GM21447 (cell line): ENCODE results near the gene HDAC4.

ENCODE experiments used
- ATAC-seq: cut with Tn5 transposase; IDR thresholded peaks from one replicate; pipeline ENCODE4 v1.9.1; 2021; ENCODE audit not compliant: unreplicated experiment

HDAC4 gene

GRCh38 chr2:239102266-239102665 is 298.6 kb downstream of the HDAC4 start:
- no peak for ATAC-seq

- no peak for ATAC-seq
Observed at GRCh38 chr2:239101807-239102206, 299.0 kb downstream of the HDAC4 start.

GRCh38 chr2:239101071-239101470 is 299.7 kb downstream of the HDAC4 start:
- ATAC-seq = no peak

GRCh38 chr2:239099474-239099873 is 301.3 kb downstream of the HDAC4 start:
- ATAC-seq = no peak

GRCh38 chr2:239098288-239098970 is 302.4 kb downstream of the HDAC4 start:
- ATAC-seq = no peak

- no peak for ATAC-seq
Observed at GRCh38 chr2:239097428-239097696, 303.5 kb downstream of the HDAC4 start.

- ATAC-seq = no peak
Observed at GRCh38 chr2:239096676-239097427, 304.0 kb downstream of the HDAC4 start.

- ATAC-seq = no peak
Observed at GRCh38 chr2:239095460-239096081, 305.2 kb downstream of the HDAC4 start.

- no peak for ATAC-seq
Observed at GRCh38 chr2:239094867-239095266, 306.0 kb downstream of the HDAC4 start.

GRCh38 chr2:239093952-239094351 is 306.9 kb downstream of the HDAC4 start:
- ATAC-seq = no peak

- ATAC-seq = no peak
Observed at GRCh38 chr2:239093542-239093941, 307.3 kb downstream of the HDAC4 start.

GRCh38 chr2:239092571-239093294 is 308.1 kb downstream of the HDAC4 start:
- ATAC-seq = no peak

- no peak for ATAC-seq
Observed at GRCh38 chr2:239089884-239090283, 310.9 kb downstream of the HDAC4 start.

- no peak for ATAC-seq
Observed at GRCh38 chr2:239087046-239087710, 313.6 kb downstream of the HDAC4 start.

- no peak for ATAC-seq
Observed at GRCh38 chr2:239086325-239087020, 314.3 kb downstream of the HDAC4 start.

- ATAC-seq = no peak
Observed at GRCh38 chr2:239085201-239085992, 315.4 kb downstream of the HDAC4 start.

GRCh38 chr2:239084007-239084406 is 316.8 kb downstream of the HDAC4 start:
- no peak for ATAC-seq

- no peak for ATAC-seq
Observed at GRCh38 chr2:239082425-239082824, 318.4 kb downstream of the HDAC4 start.

- no peak for ATAC-seq
Observed at GRCh38 chr2:239081622-239082021, 319.2 kb downstream of the HDAC4 start.

GRCh38 chr2:239081046-239081445 is 319.8 kb downstream of the HDAC4 start:
- no peak for ATAC-seq
